CD4-positive, alpha-beta memory T cell (primary cell): Measurements from ENCODE around the gene TOGARAM2. TPM values are rescaled to one million over a fixed set of nuclear protein-coding genes. Genes with fewer than 3 reads are reported as not detected.

ENCODE experiments used
- CTCF ChIA-PET: fragments of 350-600 bp; sonication (Branson Sonifier 250); formaldehyde crosslinking; loops from one replicate; lab custom pipeline; 2021; ENCODE audit warnings: inconsistent platforms; ENCODE audit not compliant: partially characterized antibody; lab: Charles Lee
- POLR2A ChIA-PET: fragments of 350-600 bp; sonication (Branson Sonifier 250); formaldehyde crosslinking; loops from one replicate; lab custom pipeline; 2021; ENCODE audit not compliant: partially characterized antibody; lab: Charles Lee
- DNase-seq, 5 donors: peaks; one replicate each; pipeline versions ENCODE4 v3.0.0 to v3.0.0-alpha.2; 2020 to 2022; ENCODE audit warnings: mixed read lengths in 1 of 5
- H3K27ac ChIP-seq: one replicate; pipeline ENCODE4 v1.7.0; 2013; ENCODE audit warnings: low read depth, low read length
- H3K27me3 ChIP-seq: 2 replicates; pipeline ENCODE4 v1.7.0; 2013; ENCODE audit warnings: mild to moderate bottlenecking, low read length, moderate library complexity; ENCODE audit not compliant: insufficient read depth
- H3K36me3 ChIP-seq: 2 replicates; pipeline ENCODE4 v1.7.0; 2013; ENCODE audit warnings: mild to moderate bottlenecking, low read length, moderate library complexity; ENCODE audit not compliant: insufficient read depth
- H3K4me1 ChIP-seq: 2 replicates; pipeline ENCODE4 v1.7.0; 2013; ENCODE audit warnings: mild to moderate bottlenecking, low read length, moderate library complexity; ENCODE audit not compliant: insufficient read depth
- H3K4me3 ChIP-seq, 2 donors: one replicate each; pipeline ENCODE4 v1.7.0; 2013; ENCODE audit warnings: low read length in 2 of 2, mild to moderate bottlenecking in 1 of 2
- H3K9me3 ChIP-seq, 2 donors: one replicate each; pipeline ENCODE4 v1.7.0; 2013; ENCODE audit warnings: low read length in 2 of 2, control low read depth in 1 of 2; ENCODE audit not compliant: control insufficient read depth in 1 of 2
- H3K27ac Mint-ChIP-seq, 7 donors: one replicate each; pipeline ENCODE4 v1.8.0; 2020 to 2021; ENCODE audit warnings: mixed read lengths in 7 of 7, mild to moderate bottlenecking in 6 of 7, inconsistent platforms in 3 of 7, moderate library complexity in 3 of 7
- H3K27me3 Mint-ChIP-seq, 2 donors: one replicate each; pipeline ENCODE4 v1.8.0; 2020 to 2021; ENCODE audit warnings: mixed read lengths in 2 of 2
- H3K36me3 Mint-ChIP-seq, 2 donors: one replicate each; pipeline ENCODE4 v1.8.0; 2020 to 2021; ENCODE audit warnings: mixed read lengths in 2 of 2, inconsistent platforms in 1 of 2, mild to moderate bottlenecking in 1 of 2
- H3K4me1 Mint-ChIP-seq, 4 donors: one replicate each; pipeline ENCODE4 v1.8.0; 2020 to 2021; ENCODE audit warnings: mixed read lengths in 4 of 4, mild to moderate bottlenecking in 1 of 4
- H3K4me3 Mint-ChIP-seq, 8 donors: one replicate each; pipeline ENCODE4 v1.8.0; 2020 to 2021; ENCODE audit warnings: mixed read lengths in 8 of 8, mild to moderate bottlenecking in 7 of 8, moderate library complexity in 6 of 8, inconsistent platforms in 3 of 8
- H3K9me3 Mint-ChIP-seq, 8 donors: one replicate each; pipeline ENCODE4 v1.8.0; 2020 to 2021; ENCODE audit warnings: mixed read lengths in 8 of 8, mild to moderate bottlenecking in 5 of 8, inconsistent platforms in 3 of 8, moderate library complexity in 1 of 8
- intact Hi-C: fragments of 100-400 bp; cut with micrococcal nuclease; formaldehyde crosslinking; loops from one replicate; pipeline ENCODE4 v1.15.1; 2023
- polyA plus RNA-seq, 2 donors: library from polyadenylated mRNA; unstranded; fragments of 300-500 nt; fragmentation: Illumina TruSeq; gene quantifications; one replicate each; pipeline ENCODE4 v1.2.3, GENCODE V29; 2021
- total RNA-seq, 2 experiments: library from RNA; stranded (reverse); gene quantifications; one replicate each; pipeline ENCODE4 v1.2.3, GENCODE V29; 2021

TOGARAM2 gene
- total and polyA plus RNA-seq, 4 experiments from 2014 or later: 0.46 to 2.7 (median 1.7) TPM

GRCh38 chr2:29040552-29040951, 59.5 kb downstream of the TOGARAM2 start:
- H3K9me3 ChIP-seq: no peaks in the 10 kb centered on the region
- no peaks in the 10 kb centered on the region for H3K27me3 ChIP-seq
- no peaks in the 10 kb centered on the region for H3K27me3 Mint-ChIP-seq
- POLR2A ChIA-PET: no interaction called here
- DNase-seq: no peak
- H3K9me3 Mint-ChIP-seq: peaks cover 0 to 1% (median 0%) of the 10 kb centered on the region in 8 donors
- H3K4me1 ChIP-seq: no peaks in the 10 kb centered on the region
- no peaks in the 10 kb centered on the region for H3K36me3 Mint-ChIP-seq
- H3K27ac ChIP-seq: no peak overlapping the region
- H3K4me1 Mint-ChIP-seq: peaks cover 0 to 10% (median 5%) of the 10 kb centered on the region in 4 donors
- no peak overlapping the region for H3K4me3 ChIP-seq
- no peak overlapping the region for H3K27ac Mint-ChIP-seq
- intact Hi-C loops: no loop called here
- CTCF ChIA-PET: no interaction called here
- no peak overlapping the region for H3K4me3 Mint-ChIP-seq
- H3K36me3 ChIP-seq: no peaks in the 10 kb centered on the region

GRCh38 chr2:29041161-29041660, 60.1 kb downstream of the TOGARAM2 start:
- intact Hi-C loops: no loop called here
- H3K9me3 ChIP-seq: no peaks in the 10 kb centered on the region
- ChIA-PET POLR2A (no interaction called here), CTCF (no interaction called here)
- no peak for DNase-seq
- no peaks in the 10 kb centered on the region for H3K36me3 Mint-ChIP-seq
- H3K4me3 ChIP-seq: no peak overlapping the region
- H3K4me3 Mint-ChIP-seq: no peak overlapping the region
- peaks cover 0 to 1% (median 0%) of the 10 kb centered on the region in 8 donors for H3K9me3 Mint-ChIP-seq
- H3K27me3 Mint-ChIP-seq: no peaks in the 10 kb centered on the region
- H3K36me3 ChIP-seq: no peaks in the 10 kb centered on the region
- no peaks in the 10 kb centered on the region for H3K4me1 ChIP-seq
- no peak overlapping the region for H3K27ac ChIP-seq
- no peaks in the 10 kb centered on the region for H3K27me3 ChIP-seq
- H3K4me1 Mint-ChIP-seq: peaks cover 0 to 3% (median 1%) of the 10 kb centered on the region in 4 donors
- H3K27ac Mint-ChIP-seq: no peak overlapping the region

GRCh38 chr2:29042561-29043075, 61.5 kb downstream of the TOGARAM2 start:
- ChIA-PET POLR2A (no interaction called here), CTCF (interaction anchor here (1.1 to 1.2 kb wide), 2 partner anchors 8 to 28 kb away, joined by 3 read pairs; no protein-coding TSS in a partner anchor)
- Histone ChIP-seq H3K9me3 (no peaks in the 10 kb centered on the region), H3K36me3 (no peaks in the 10 kb centered on the region), H3K27me3 (no peaks in the 10 kb centered on the region), H3K4me3 (no peak overlapping the region), H3K4me1 (no peaks in the 10 kb centered on the region), H3K27ac (no peak overlapping the region)
- H3K27ac Mint-ChIP-seq: peak overlapping the region in 1 of 7 donors; percentile 31
- H3K9me3 Mint-ChIP-seq: peaks cover 0 to 1% (median 0%) of the 10 kb centered on the region in 8 donors
- H3K36me3 Mint-ChIP-seq: peaks cover 3 to 4% of the 10 kb centered on the region in 2 donors
- H3K4me1 Mint-ChIP-seq: peaks cover 0 to 2% (median 0%) of the 10 kb centered on the region in 4 donors
- no peaks in the 10 kb centered on the region for H3K27me3 Mint-ChIP-seq
- DNase-seq: no peak
- H3K4me3 Mint-ChIP-seq: no peak overlapping the region
- intact Hi-C loops: no loop called here

- intact Hi-C loops: no loop called here
- peaks cover 0 to 2% (median 0%) of the 10 kb centered on the region in 4 donors for H3K4me1 Mint-ChIP-seq
- POLR2A ChIA-PET: no interaction called here
- Histone ChIP-seq H3K27ac (no peak overlapping the region), H3K4me1 (no peaks in the 10 kb centered on the region), H3K27me3 (no peaks in the 10 kb centered on the region), H3K4me3 (no peak overlapping the region), H3K9me3 (no peaks in the 10 kb centered on the region), H3K36me3 (no peaks in the 10 kb centered on the region)
- peak overlapping the region in 2 of 7 donors; percentile 2 to 14 for H3K27ac Mint-ChIP-seq
- H3K36me3 Mint-ChIP-seq: peaks cover 3 to 4% of the 10 kb centered on the region in 2 donors
- DNase-seq: no peak
- H3K9me3 Mint-ChIP-seq: peaks cover 0 to 1% (median 0%) of the 10 kb centered on the region in 8 donors
- CTCF ChIA-PET: interaction anchor here (0.7 kb wide), 1 partner anchor 86 kb away, joined by 3 read pairs; no protein-coding TSS in a partner anchor
- H3K4me3 Mint-ChIP-seq: no peak overlapping the region
- H3K27me3 Mint-ChIP-seq: no peaks in the 10 kb centered on the region
Measured at GRCh38 chr2:29044459-29044858, 63.4 kb downstream of the TOGARAM2 start.

GRCh38 chr2:29046321-29046720, 65.2 kb downstream of the TOGARAM2 start:
- no peaks in the 10 kb centered on the region for H3K4me1 ChIP-seq
- H3K27me3 ChIP-seq: no peaks in the 10 kb centered on the region
- no peaks in the 10 kb centered on the region for H3K9me3 ChIP-seq
- no peak overlapping the region for H3K4me3 ChIP-seq
- Mint-ChIP-seq H3K4me1 (peaks cover 0 to 2% (median 0%) of the 10 kb centered on the region in 4 donors), H3K4me3 (no peak overlapping the region), H3K9me3 (peaks cover 0 to 1% (median 0%) of the 10 kb centered on the region in 8 donors), H3K27me3 (no peaks in the 10 kb centered on the region), H3K27ac (no peak overlapping the region), H3K36me3 (peaks cover 3 to 4% of the 10 kb centered on the region in 2 donors)
- no peaks in the 10 kb centered on the region for H3K36me3 ChIP-seq
- no peak for DNase-seq
- CTCF ChIA-PET: no interaction called here
- intact Hi-C loops: no loop called here
- H3K27ac ChIP-seq: no peak overlapping the region
- POLR2A ChIA-PET: interaction anchor here (0.6 kb wide), 1 partner anchor 13 kb away, joined by 3 read pairs; no protein-coding TSS in a partner anchor

GRCh38 chr2:29047083-29047845, 66.2 kb downstream of the TOGARAM2 start:
- no peak for DNase-seq
- Histone ChIP-seq H3K9me3 (no peaks in the 10 kb centered on the region), H3K27ac (no peak overlapping the region), H3K4me3 (no peak overlapping the region), H3K27me3 (no peaks in the 10 kb centered on the region), H3K4me1 (no peaks in the 10 kb centered on the region), H3K36me3 (no peaks in the 10 kb centered on the region)
- no peak overlapping the region for H3K27ac Mint-ChIP-seq
- intact Hi-C loops: no loop called here
- H3K9me3 Mint-ChIP-seq: peaks cover 0 to 1% (median 0%) of the 10 kb centered on the region in 8 donors
- H3K4me1 Mint-ChIP-seq: peaks cover 0 to 2% (median 0%) of the 10 kb centered on the region in 4 donors
- ChIA-PET CTCF (interaction anchor here (0.9 kb wide), 1 partner anchor 88 kb away, joined by 3 read pairs; no protein-coding TSS in a partner anchor), POLR2A (no interaction called here)
- no peaks in the 10 kb centered on the region for H3K27me3 Mint-ChIP-seq
- peaks cover 3 to 4% of the 10 kb centered on the region in 2 donors for H3K36me3 Mint-ChIP-seq
- H3K4me3 Mint-ChIP-seq: no peak overlapping the region

GRCh38 chr2:29050591-29050990, 69.5 kb downstream of the TOGARAM2 start:
- POLR2A ChIA-PET: no interaction called here
- Mint-ChIP-seq H3K9me3 (no peaks in the 10 kb centered on the region), H3K27ac (peak overlapping the region in 1 of 7 donors; percentile 65), H3K4me1 (no peaks in the 10 kb centered on the region), H3K4me3 (no peak overlapping the region), H3K36me3 (peaks cover 3 to 4% of the 10 kb centered on the region in 2 donors), H3K27me3 (no peaks in the 10 kb centered on the region)
- H3K4me3 ChIP-seq: no peak overlapping the region
- no peaks in the 10 kb centered on the region for H3K9me3 ChIP-seq
- intact Hi-C loops: no loop called here
- no peaks in the 10 kb centered on the region for H3K4me1 ChIP-seq
- no peak for DNase-seq
- CTCF ChIA-PET: no interaction called here
- H3K27ac ChIP-seq: no peak overlapping the region
- no peaks in the 10 kb centered on the region for H3K36me3 ChIP-seq
- H3K27me3 ChIP-seq: no peaks in the 10 kb centered on the region
